GM18861 (cell line): ENCODE data around the gene LMNA.
"Not testable (repeated sequence)": the region's sequence is repeated elsewhere in the genome, so short reads cannot be mapped to it uniquely, and the experiment has no call there.

Source experiments
- ATAC-seq: cut with Tn5 transposase; IDR thresholded peaks from one replicate; pipeline ENCODE4 v1.9.1; 2021; ENCODE audit not compliant: unreplicated experiment

Gene LMNA

DNA sequence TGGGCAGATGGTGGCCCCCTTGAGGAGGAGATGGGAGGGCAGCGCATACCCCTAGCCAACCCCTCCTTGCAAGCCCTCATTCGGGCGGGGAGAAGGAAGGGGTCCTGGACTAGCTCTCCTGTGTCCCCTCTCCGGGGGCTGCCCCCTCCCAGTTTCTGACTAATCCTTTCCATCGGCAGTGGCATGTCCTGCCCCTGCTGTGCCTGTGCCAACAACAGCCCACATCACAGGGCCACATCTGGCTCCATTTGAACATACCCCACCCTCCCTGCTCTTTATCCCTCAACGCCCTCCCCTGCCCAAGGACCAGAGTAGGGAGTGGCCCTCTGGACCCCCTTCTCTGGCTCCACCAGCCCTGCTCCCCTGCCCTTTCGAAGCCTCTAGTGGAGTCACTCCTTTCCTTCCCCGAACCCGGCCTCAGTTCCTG lies 11.0 kb upstream of the LMNA start:
- no peak for ATAC-seq

DNA sequence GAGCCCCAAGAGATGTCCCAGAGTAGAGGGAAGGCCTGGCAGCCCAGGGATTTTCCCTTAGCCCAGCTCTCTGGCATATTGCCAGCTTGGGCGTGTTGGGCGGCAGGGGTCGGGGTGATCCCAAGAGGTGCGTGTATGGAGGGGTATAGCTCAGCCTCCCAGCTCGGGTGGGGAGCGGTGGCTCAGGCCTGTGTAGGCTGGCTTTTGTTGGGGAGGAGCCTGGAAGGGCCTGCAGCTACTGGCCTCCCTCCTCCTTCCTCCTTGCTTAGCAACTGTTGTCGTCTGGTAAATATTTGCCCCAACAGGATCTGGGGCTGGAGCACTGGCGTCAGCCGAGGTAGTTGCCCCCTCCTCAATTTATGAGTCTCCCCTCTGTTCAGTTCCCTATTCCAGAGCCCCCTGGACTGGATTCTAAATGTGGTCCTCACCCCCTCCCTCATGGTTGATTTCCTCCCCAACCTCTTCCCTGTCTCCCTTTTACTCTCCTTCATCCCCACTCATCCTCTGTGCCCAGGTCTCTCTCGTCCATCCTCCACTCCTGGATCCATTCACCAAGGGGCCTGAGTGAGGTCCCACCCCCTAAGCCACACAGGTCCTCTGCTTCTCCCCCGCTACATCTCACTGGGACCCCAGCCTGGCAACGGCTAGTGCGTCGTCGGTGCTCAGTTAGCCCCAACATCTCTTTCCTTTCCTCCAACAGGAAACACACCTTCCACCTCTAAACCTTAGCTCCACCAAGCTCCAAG lies 10.3 kb upstream of the LMNA start:
- no peak for ATAC-seq

DNA sequence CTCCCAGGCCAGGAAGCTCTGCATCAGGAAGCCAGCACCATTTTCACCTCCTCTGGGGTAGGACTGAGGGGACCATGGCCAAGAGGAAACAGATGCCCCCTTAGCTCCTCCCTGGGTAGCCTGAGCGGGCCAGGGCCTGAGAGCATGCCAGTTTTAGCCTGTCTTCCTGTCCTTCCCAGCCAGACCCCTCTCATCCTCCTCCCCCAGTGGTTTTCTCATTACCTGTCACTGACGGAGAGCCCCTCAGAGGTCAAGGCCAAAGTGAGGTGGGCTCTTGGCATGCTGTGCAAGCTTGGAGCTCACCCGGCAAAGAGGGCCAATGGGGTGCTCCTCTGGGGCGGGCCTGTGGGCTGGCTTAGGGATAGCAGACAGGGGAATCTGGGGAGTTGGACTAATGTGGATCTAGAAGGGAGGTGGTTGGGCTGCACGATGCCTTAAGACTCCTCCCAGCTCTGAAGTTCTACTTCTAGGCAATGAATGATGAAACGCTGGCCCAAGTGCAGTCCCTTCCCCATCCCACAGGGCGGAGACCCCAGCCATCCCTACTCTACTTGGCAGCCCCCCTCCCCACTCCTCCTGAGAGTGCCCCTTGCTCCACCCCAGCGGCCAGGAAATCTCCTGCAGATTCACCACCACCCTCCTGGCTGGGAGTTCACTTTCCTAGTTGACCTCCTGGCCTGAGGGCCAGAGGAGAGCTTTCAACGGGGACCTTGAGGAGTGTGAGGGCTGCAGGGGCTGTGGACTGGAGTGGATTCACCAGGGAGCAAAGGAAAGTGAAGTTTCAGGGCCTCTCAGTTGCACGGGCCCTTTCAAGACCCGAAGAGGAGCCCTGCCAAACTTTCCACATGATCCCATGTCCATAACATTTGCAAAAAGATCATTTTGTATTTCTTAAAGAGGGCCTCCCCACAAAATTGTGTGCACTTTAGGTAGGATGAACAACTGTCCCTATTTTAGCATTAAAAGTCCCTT lies 9.4 kb upstream of the LMNA start:
- no peak for ATAC-seq

DNA sequence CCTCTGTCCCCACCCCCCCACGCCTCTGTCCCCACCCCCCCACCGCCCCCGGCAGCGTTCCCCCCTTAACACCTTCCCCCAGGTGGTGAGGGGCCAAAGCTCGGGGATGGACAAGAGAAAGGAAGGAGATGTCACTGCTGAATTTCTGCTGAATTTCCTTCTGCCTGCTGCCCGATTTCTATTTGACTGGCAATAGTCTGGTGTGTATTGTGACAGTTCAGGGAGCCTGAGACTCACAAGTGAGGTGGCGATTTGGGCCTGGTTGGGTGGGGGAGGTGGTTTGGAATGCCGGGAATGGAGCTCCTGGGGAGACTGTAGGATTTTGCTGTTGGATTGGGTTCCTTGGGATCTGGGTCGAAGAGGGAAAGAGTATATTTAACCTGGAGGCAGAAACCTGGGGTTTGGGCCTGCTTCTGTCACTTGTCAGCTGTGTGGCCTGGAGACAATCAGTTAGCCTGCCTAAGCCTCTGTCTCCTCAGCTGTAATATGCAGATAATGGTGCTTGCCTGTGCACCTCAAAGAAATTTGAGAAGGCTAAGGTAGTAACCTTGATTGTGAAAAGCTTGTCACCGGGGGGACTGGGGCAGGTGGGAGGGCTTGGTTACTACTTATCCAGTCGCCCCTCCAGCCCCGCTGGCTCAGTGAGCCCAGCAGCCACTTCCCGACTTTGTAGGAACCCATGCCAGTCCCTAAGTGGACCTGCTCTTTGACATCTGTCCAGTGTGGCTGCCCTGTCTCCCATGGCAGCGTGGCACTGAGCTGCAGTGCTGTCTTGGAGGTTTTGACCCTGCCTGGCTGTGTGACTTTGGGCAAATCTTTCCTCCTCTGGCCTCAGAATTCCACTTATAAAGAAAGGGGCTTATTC lies 7.7 kb upstream of the LMNA start:
- no peak for ATAC-seq

DNA sequence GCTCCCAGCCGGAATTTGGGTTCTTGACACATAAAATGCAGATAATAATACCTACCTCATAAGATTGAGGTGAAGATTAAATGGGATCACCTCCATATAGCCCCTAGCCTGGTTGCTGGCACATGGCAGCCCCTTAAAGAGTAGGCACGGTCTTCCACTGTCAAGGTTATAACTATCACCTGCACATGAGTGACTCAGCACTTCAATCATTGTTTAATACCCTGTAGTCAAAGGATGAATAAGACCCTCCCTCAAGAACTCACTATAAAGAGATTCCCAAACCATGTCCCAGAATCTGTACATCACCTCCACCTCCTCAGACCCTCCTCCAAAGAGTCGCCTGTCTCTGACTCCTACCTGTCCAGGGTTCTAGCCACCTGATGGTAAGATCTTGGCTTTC lies 6.5 kb upstream of the LMNA start:
- ATAC-seq: no peak

DNA sequence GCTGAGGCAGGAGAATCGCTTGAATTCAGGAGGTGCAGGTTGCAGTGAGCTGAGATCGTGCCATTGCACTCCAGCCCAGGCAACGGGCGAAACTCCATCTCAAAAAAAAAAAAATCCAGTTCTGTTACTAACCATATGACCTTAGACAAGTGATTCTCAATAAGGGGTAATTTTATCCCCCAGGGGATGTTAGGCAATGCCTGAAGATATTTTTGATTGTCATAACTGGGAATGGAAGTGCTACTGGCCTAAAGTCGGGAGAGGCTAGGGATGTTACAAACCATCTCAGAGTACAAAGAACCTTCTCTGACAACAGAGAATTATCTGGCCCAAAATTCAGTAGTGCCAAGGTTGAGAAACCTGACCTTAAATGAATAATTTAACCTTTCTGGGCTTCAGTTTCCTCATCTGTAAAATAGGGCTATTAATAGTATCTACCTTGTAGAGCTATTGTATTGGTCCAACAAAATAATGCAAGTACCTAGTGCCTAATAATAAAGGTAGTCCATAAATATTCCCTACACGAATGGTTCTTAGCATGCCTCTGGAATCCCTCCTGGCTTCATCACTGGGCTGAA lies 5.8 kb upstream of the LMNA start:
- ATAC-seq: no peak

DNA sequence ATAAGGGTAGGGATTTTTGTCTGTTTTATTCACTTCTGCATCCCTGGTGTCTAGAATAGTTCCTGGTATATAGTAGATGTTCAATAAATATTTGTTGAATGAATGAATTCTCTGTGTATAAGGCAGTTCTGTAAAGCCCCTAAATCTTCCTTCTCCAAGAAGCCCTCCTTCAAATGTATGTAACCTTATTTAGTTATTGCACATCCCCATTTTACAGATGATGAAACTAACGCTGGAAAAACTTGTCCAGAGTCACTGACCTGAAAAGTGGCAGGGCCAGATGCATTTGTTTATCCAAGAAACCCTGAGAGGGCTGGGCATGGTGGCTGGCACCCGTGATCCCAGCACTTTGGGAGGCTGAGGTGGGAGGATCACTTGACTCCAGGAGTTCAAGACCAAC lies 4.3 kb upstream of the LMNA start:
- no peak for ATAC-seq

DNA sequence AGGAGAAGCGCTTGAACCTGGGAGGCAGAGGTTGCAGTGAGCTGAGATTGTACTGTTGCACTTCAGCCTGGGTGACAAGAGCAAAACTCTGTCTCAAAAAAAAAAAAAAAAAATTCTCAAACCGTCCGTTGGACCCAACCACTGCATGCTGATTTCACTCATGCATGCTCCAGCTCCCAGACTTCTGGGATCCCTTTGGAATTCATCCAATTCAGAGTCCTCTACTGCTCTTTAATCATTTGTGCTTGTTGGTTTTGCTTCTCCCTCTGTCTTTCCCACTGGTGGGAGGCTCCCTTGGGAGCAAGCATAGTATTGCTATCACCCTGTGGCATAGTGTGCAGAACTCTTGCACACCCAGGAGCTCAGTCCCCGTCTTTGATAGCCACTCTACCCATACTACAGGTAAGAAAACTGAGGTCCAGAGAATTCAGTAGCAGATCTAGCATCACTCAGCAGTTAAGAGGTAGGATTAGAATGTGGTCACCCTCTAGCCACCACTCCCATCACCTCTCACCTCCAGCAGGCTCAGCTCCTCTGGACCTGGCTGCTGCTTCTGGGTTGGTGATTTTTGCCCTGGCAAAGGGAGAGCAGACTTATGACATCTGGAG lies 3.1 kb upstream of the LMNA start:
- ATAC-seq: no peak

DNA sequence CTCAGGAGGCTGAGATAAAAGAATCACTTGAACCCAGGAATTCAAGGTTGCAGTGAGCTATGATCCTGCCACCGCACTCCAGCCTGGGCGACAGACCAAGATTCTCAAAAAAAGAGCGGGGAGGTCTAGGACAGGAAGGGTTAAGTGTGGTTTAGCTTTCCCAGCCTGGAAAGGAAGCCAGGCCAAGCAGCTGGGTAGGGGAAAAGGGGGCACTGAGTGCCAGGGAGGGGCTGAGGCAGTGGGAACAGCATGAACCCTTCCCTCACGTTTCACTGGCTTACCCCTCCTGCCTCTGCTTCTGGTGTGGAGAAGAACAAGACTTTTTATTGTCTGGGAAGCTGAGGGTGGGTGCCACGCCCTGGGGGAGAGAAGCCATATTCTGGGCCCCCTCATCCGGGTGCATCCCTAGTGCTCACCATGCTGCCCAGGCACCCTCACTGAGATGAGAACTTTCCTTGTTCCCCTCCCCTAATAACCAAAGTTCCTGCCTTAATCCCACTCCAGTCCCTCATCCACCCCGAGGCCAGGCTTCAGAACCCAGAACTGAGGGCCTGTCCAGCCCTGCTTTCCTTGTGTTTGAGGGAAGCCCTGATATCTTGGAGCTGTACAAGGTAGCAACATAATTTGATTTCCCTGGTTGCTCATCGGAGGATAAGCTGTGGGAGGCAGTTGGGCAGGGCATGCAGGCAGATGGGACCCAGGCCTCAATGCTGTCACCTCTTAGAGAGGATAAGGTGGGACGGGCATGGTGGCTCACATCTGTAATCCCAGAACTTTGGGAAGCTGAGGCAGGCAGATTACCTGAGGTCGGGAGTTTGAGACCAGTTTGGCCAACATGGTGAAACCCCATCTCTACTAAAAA lies 2.0 kb upstream of the LMNA start:
- ATAC-seq: no peak

DNA sequence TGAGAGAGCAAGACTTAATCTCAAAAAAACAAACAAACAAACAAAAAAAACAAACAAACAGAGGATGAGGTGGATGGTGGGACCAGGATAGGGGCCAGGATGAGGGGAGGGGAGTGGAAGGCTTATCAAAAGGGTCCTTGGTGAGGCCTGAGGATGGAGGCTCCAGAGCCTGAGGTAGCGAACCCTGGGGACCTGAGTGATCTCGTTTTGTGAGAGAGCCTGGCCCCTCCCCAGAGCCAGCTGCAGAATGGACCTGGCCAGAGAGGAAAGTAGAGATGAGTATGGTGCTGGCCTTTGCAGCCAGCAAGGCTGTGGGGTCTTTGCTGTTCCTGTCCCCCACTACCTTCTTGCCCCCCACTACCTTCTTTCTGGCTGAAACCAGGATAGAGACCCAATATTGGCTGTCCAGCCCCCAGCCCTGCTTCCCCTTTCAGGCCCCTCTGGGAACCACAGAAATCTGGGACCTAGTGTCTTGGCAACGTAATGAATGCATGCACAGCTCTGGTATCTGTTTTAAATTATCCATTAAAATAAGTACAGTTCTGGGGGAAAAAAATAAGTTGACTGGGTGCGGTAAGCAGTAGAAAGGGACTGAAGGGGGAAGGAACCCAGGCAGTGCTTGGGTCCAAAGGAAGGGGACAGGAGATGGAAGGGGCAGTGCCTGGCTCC lies 1.1 kb upstream of the LMNA start:
- ATAC-seq: no peak

DNA sequence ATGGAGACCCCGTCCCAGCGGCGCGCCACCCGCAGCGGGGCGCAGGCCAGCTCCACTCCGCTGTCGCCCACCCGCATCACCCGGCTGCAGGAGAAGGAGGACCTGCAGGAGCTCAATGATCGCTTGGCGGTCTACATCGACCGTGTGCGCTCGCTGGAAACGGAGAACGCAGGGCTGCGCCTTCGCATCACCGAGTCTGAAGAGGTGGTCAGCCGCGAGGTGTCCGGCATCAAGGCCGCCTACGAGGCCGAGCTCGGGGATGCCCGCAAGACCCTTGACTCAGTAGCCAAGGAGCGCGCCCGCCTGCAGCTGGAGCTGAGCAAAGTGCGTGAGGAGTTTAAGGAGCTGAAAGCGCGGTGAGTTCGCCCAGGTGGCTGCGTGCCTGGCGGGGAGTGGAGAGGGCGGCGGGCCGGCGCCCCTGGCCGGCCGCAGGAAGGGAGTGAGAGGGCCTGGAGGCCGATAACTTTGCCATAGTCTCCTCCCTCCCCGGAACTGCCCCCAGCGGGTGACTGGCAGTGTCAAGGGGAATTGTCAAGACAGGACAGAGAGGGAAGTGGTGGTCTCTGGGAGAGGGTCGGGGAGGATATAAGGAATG lies 505 bp downstream of the LMNA start:
- peak; percentile 10 for ATAC-seq

DNA sequence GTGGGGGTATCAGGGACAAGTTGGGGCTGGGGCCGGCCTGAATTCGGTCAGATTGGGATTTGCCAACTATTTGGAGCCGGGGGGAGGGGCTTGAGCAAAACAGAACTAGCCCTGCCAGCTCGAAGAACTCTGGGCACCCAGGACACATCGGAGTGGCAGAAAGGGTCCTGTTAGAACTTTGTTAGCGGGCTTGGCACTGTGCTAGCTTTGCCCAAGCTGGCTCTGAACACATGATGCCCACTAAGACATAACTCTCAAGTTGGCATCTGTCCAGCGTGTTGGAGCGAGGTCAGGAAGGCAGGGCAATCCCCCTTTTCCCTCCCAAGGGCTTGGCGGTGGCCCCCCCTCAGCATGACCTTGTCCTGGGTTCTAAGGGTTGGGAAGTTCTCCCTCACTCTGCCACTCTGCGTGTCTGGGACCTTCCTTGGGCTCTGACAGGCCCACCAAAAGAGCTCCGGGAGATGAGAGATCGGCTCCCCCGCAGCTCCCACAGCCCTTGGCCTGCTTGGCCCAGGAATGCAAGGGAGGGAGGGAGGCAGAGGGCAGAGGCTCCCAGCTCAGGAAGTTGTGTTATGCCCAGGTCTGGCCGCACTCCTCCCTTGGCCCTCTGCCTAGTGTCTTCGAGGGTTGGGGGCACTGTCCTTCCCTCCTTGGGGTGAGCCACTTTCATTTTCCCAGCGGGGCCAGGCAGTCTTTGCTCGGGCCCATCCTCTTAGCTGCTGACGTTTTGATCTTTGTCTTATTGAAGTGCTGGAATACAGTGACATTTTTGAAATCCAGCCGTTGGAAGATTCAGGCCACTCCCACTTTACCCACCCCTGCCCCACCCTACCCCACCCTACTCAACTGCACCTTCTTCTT lies 1.2 kb downstream of the LMNA start:
- no peak for ATAC-seq

DNA sequence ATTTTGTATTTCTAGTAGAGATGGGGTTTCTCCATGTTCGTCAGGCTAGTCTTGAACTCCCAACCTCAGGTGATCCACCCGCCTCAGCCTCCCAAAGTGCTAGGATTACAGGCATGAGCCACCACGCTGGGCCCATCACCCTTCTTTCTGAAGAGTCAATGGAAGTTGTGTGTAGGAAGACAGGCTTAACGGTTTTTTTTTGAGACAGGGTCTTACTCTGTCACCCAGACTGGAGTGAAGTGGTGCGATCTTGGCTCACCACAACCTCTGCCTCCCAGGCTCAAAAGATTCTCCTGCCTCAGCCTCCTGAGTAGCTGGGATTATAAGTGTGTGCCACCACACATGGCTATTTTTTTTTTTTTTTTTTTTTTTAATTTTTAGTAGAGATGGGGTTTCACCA lies 2.2 kb downstream of the LMNA start:
- not testable (repeated sequence) for ATAC-seq

DNA sequence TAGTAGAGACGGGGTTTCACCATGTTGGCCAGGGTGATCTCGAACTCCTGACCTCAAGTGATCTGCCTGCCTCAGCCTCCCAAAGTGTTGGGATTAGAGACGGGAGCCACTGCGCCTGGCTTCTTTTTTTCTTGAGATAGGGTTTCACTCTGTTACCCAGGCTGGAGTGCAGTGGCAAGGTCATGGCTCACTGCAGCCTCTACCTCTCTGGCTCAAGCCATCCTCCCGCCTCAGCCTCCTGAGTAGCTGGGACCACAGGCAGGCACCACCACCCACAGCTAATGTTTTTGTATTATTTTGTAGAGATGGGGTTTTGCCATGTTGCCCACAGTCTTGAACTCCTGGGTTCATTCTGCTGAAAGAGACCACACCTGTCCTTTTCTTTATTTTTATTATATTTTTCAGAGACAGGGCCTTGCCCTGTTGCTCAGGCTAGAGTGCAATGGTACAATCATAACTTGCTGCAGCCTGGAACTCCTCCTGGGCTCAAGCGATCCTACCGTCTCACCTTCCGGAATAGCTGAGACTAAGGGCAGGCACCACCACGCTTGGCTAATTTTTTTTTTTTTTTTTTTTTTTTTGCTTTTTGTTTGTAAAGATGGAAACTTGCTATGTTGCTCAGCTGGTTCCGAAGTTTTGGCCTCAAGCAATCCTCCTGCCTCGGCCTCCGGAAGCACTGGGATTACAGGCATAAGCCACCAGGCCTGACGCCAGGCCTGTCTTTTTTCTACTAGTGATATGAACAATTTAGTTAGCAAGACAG lies 3.1 kb downstream of the LMNA start:
- no peak for ATAC-seq

DNA sequence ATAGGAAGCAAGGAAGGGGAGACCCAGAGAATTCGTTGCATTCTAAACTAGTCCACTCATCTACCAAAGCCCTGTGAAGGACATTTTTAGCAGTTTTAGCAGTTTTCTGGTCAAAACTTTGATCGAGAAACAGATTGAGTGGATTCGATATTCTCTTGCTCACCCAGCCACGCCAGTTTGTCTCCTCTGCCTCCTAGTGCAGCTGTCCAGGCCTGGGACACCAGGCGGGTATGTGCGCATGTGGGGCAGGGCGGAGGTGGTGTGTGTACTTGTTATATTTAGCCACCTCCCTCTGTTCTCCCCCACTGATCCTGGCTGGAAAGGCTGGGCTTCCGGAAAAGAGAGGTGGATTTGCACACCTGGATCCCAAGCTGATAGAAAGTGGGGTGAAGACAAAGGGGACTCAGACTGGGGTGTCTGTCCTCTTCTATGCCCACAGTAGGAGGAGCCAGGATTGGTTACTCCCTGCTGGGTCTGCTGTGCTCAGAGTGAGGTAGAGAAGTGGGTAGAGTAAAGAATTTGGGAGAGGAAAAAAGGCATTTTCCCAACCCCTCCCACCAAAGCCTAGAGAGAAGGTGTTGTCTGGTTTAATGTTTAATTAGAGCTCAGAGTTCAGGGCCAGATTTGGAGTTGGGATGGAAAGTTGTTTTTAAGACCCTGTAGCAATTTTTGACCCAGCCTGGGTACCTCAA lies 3.8 kb downstream of the LMNA start:
- no peak for ATAC-seq

DNA sequence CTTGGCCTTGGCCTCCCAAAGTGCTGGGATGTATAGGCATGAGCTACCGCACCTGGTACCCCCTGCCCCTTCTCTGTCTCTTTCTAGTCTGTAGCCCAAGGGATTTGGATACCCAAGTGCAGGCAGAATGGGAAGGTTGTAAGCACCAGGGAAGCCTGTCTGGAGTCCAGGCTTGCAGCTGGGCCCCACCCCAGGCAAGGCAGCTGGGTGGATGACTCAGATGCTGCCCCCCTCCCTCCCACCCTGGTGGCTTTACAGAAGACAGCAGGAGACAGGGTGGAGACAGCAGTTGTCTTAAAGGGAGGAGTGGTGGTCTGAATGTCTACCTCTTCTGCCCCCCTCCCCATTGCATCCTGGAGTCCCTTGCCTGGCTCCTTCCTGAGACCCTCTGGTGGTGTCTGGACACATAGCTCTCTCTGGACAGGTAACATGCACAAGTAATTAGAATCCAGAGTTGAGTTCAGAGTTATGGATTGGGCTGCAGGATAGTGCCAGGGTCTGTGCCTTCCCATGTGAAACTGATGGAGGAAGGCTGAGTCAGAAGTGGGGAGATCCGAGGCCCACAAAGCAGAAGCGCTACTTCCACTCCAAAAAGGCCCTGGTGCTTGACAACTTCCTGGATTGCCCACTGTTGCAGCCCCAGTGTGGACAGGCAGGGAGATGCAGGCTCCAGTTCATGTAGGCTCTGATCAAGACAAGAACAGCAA lies 5.1 kb downstream of the LMNA start:
- no peak for ATAC-seq
